SH-SY5Y (cell line): ENCODE results near the gene JAKMIP2.

Source experiments
- GATA2 ChIP-seq: IDR thresholded peaks from 2 replicates; pipeline ENCODE4 v1.6.1; 2011; ENCODE audit warnings: mild to moderate bottlenecking, low read depth, low read length
- GATA3 ChIP-seq: IDR thresholded peaks from 2 replicates; pipeline ENCODE4 v1.6.1; 2011; ENCODE audit warnings: low read depth, mild to moderate bottlenecking, low read length, moderate library complexity

GRCh38 chr5:147674411-147674810, 108.1 kb downstream of the JAKMIP2 start:
- TF ChIP-seq GATA3 (no peak), GATA2 (no peak)
